ENCODE results near the gene LYVE1.

The LYVE1 gene

GRCh38 chr11:10526974-10527918 lies 41.2 kb downstream of the LYVE1 start:
- no peak for DNase-seq (ENCODE audit: low read depth in 2 of 2, low spot score in 1 of 2)

GRCh38 chr11:10524471-10524870 lies 44.0 kb downstream of the LYVE1 start:
- no peak for DNase-seq (ENCODE audit: low read depth in 2 of 2, low spot score in 1 of 2)

- no peak for DNase-seq (ENCODE audit: low read depth in 2 of 2, low spot score in 1 of 2)
These were observed 45.5 kb downstream of the LYVE1 start for GRCh38 chr11:10522921-10523320.

- DNase-seq (ENCODE audit: low read depth in 2 of 2, low spot score in 1 of 2): no peak
These were observed 46.2 kb downstream of the LYVE1 start for GRCh38 chr11:10522276-10522675.

- no peak for DNase-seq (ENCODE audit: low read depth in 2 of 2, low spot score in 1 of 2)
These were observed 47.9 kb downstream of the LYVE1 start for GRCh38 chr11:10520562-10520961.

GRCh38 chr11:10519630-10520029 lies 48.8 kb downstream of the LYVE1 start:
- no peak for DNase-seq (ENCODE audit: low read depth in 2 of 2, low spot score in 1 of 2)

GRCh38 chr11:10518891-10519290 lies 49.6 kb downstream of the LYVE1 start:
- DNase-seq (ENCODE audit: low read depth in 2 of 2, low spot score in 1 of 2): no peak

GRCh38 chr11:10518123-10518522 lies 50.3 kb downstream of the LYVE1 start:
- DNase-seq (ENCODE audit: low read depth in 2 of 2, low spot score in 1 of 2): no peak

GRCh38 chr11:10515418-10515817 lies 53.0 kb downstream of the LYVE1 start:
- no peak for DNase-seq (ENCODE audit: low read depth in 2 of 2, low spot score in 1 of 2)

GRCh38 chr11:10514709-10515108 lies 53.8 kb downstream of the LYVE1 start:
- DNase-seq (ENCODE audit: low read depth in 2 of 2, low spot score in 1 of 2): no peak

GRCh38 chr11:10514202-10514601 lies 54.3 kb downstream of the LYVE1 start:
- DNase-seq (ENCODE audit: low read depth in 2 of 2, low spot score in 1 of 2): no peak

- no peak for DNase-seq (ENCODE audit: low read depth in 2 of 2, low spot score in 1 of 2)
These were observed 57.3 kb downstream of the LYVE1 start for GRCh38 chr11:10511181-10511621.
